Measurements from ENCODE around the gene B3GLCT. TPM values are rescaled to one million over a fixed set of nuclear protein-coding genes. Genes with fewer than 3 reads are reported as not detected.

B3GLCT gene
- polyA plus RNA-seq, 1 donor from 2014 or later: 8.2 TPM

- Histone ChIP-seq H3K9me3 (ENCODE audit: low read length) (no peaks in the 10 kb centered on the region), H4K20me1 (ENCODE audit: insufficient read depth) (no peaks in the 10 kb centered on the region), H3K36me3 (ENCODE audit: insufficient read depth, low read length) (no peaks in the 10 kb centered on the region), H3K9me2 (ENCODE audit: insufficient read depth, low read length) (no peaks in the 10 kb centered on the region), H3F3A (ENCODE audit: insufficient read depth, low read length, poor library complexity, severe bottlenecking) (no peaks in the 10 kb centered on the region), H2AFZ (ENCODE audit: low read depth, low read length) (no peak overlapping the region), H3K4me3 (ENCODE audit: low read length) (no peak overlapping the region), H3K4me2 (ENCODE audit: low read length) (no peak overlapping the region), H3K27ac (ENCODE audit: low read length) (no peak overlapping the region), H3K9ac (ENCODE audit: low read length) (no peak overlapping the region), H3K79me2 (replicated peaks; ENCODE audit: insufficient read depth, low read length) (no peaks in the 10 kb centered on the region), H3K27me3 (ENCODE audit: insufficient read depth, low read depth, low read length) (no peaks in the 10 kb centered on the region)
- TF ChIP-seq EP300 (conservative IDR thresholded peaks at IDR 0.05; ENCODE audit: poor library complexity, severe bottlenecking) (no peak), MXI1 (conservative IDR thresholded peaks at IDR 0.05; ENCODE audit: poor library complexity, severe bottlenecking) (no peak), EZH2 (IDR thresholded peaks at IDR 0.05; ENCODE audit: borderline replicate concordance, insufficient read depth, low read length, poor library complexity, severe bottlenecking) (no peak), POLR2AphosphoS5 (IDR thresholded peaks at IDR 0.05) (no peak)
Observed at GRCh38 chr13:31367410-31367809, 167.6 kb downstream of the B3GLCT start.

GRCh38 chr13:31369213-31369612, 169.4 kb downstream of the B3GLCT start:
- Histone ChIP-seq H4K20me1 (ENCODE audit: insufficient read depth) (no peaks in the 10 kb centered on the region), H3K9me2 (ENCODE audit: insufficient read depth, low read length) (no peaks in the 10 kb centered on the region), H2AFZ (ENCODE audit: low read depth, low read length) (no peak overlapping the region), H3K4me2 (ENCODE audit: low read length) (no peak overlapping the region), H3K27me3 (ENCODE audit: insufficient read depth, low read depth, low read length) (no peaks in the 10 kb centered on the region), H3K9me3 (ENCODE audit: low read length) (no peaks in the 10 kb centered on the region), H3K27ac (ENCODE audit: low read length) (no peak overlapping the region), H3K9ac (ENCODE audit: low read length) (no peak overlapping the region), H3K4me3 (ENCODE audit: low read length) (no peak overlapping the region), H3K36me3 (ENCODE audit: insufficient read depth, low read length) (no peaks in the 10 kb centered on the region), H3F3A (ENCODE audit: insufficient read depth, low read length, poor library complexity, severe bottlenecking) (no peaks in the 10 kb centered on the region), H3K79me2 (replicated peaks; ENCODE audit: insufficient read depth, low read length) (no peaks in the 10 kb centered on the region)
- TF ChIP-seq SMC3 (conservative IDR thresholded peaks at IDR 0.05; ENCODE audit: poor library complexity) (no peak), REST (IDR thresholded peaks at IDR 0.05; ENCODE audit: borderline replicate concordance) (no peak)

GRCh38 chr13:31372454-31372853, 172.7 kb downstream of the B3GLCT start:
- H3K36me3 ChIP-seq (ENCODE audit: insufficient read depth, low read length): no peaks in the 10 kb centered on the region
- TF ChIP-seq CTCF (IDR thresholded peaks at IDR 0.05; ENCODE audit: poor library complexity, severe bottlenecking): no peak
- no peak for TF ChIP-seq MXI1 (conservative IDR thresholded peaks at IDR 0.05; ENCODE audit: poor library complexity, severe bottlenecking)
- H3K79me2 ChIP-seq (replicated peaks; ENCODE audit: insufficient read depth, low read length): no peaks in the 10 kb centered on the region
- no peak overlapping the region for H3K4me3 ChIP-seq (ENCODE audit: low read length)
- H3K9me2 ChIP-seq (ENCODE audit: insufficient read depth, low read length): no peaks in the 10 kb centered on the region
- no peak overlapping the region for H3K9ac ChIP-seq (ENCODE audit: low read length)
- H3K27me3 ChIP-seq (ENCODE audit: insufficient read depth, low read depth, low read length): no peaks in the 10 kb centered on the region
- no peaks in the 10 kb centered on the region for H3F3A ChIP-seq (ENCODE audit: insufficient read depth, low read length, poor library complexity, severe bottlenecking)
- no peak overlapping the region for H2AFZ ChIP-seq (ENCODE audit: low read depth, low read length)
- no peak overlapping the region for H3K4me2 ChIP-seq (ENCODE audit: low read length)
- no peak overlapping the region for H3K27ac ChIP-seq (ENCODE audit: low read length)
- no peaks in the 10 kb centered on the region for H4K20me1 ChIP-seq (ENCODE audit: insufficient read depth)
- no peaks in the 10 kb centered on the region for H3K9me3 ChIP-seq (ENCODE audit: low read length)
